ENCODE measurements around the gene SULT1C2. TPM values are rescaled to one million over a fixed set of nuclear protein-coding genes. Genes with fewer than 3 reads are reported as not detected.

SULT1C2 gene
- total and polyA plus RNA-seq, 4 donors, result 0.07 to 8.9 (median 0.62) TPM

DNA sequence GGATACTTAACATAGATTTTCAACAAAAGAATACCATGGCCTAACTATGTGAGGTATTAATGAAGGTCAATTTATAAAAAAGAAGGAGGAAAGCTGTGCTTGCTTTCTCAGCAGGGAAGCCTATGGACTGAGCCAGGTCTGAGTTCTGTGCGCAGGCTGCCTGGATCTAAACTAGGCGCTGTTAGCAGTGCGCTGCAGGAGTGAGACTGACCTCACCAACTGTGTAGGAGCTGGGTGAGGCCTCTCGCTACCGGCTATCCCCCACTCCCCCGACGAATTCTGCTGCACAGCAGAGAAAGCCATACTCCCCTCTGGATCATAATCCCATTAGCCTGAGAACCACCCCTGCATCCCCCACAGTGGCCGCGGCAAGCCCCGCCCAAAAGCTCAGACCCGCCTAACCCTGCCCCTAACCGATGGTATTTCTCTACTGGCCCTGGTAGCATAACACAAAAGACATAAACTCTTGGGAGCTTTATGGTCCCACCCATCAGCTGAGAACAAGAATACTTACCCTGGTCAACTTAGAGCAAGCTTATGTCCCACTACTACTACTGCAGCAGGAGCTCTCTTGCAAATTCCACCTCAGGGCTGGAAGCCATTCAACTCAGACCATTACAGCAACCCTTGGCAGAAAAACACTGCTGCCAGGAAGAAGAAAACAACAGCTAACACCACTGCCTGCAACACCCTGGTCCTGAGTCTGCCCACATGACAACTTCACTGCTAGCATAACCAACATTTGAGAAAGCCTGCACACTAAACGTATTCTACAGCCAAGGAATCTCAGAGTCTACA, 28.0 kb downstream of the SULT1C2 start:
- Histone ChIP-seq H3K27me3 (ENCODE audit: control insufficient read depth in 4 of 4, insufficient read depth in 4 of 4, low read length in 3 of 4) (no peaks in the 10 kb centered on the region), H3K4me1 (ENCODE audit: control insufficient read depth in 4 of 4, insufficient read depth in 4 of 4, low read length in 3 of 4) (no peaks in the 10 kb centered on the region), H3K9me3 (ENCODE audit: control insufficient read depth in 4 of 4, low read length in 3 of 4) (no peaks in the 10 kb centered on the region), H3K36me3 (ENCODE audit: control insufficient read depth in 4 of 4, insufficient read depth in 3 of 4, low read depth in 1 of 4, low read length in 3 of 4) (no peaks in the 10 kb centered on the region), H3K4me3 (ENCODE audit: low read depth in 1 of 3, low read length in 3 of 3) (no peak overlapping the region), H3K9ac (ENCODE audit: low read depth in 1 of 2, low read length in 2 of 2) (no peak overlapping the region), H3K27ac (ENCODE audit: low read depth in 1 of 2, low read length in 2 of 2) (no peak overlapping the region)
- TF ChIP-seq HNF4A (conservative IDR thresholded peaks at IDR 0.05) (no peak), YY1 (IDR thresholded peaks at IDR 0.05) (no peak), REST (IDR thresholded peaks at IDR 0.05) (no peak), GABPA (IDR thresholded peaks at IDR 0.05 in 1 of 2, conservative IDR thresholded peaks at IDR 0.05 in 1 of 2) (no peak), NR2F2 (IDR thresholded peaks at IDR 0.05) (no peak), TAF1 (conservative IDR thresholded peaks at IDR 0.05) (no peak), SP1 (IDR thresholded peaks at IDR 0.05) (no peak), ZBTB33 (IDR thresholded peaks at IDR 0.05) (no peak), HNF4G (IDR thresholded peaks at IDR 0.05) (no peak), FOXA2 (IDR thresholded peaks at IDR 0.05) (no peak), RAD21 (IDR thresholded peaks at IDR 0.05) (no peak), CTCF (IDR thresholded peaks at IDR 0.05; ENCODE audit: low read depth, low read length, missing input control) (no peak), RXRA (IDR thresholded peaks at IDR 0.05) (no peak), MAX (IDR thresholded peaks at IDR 0.05) (no peak)
- TF ChIP-seq, protein P1, sequence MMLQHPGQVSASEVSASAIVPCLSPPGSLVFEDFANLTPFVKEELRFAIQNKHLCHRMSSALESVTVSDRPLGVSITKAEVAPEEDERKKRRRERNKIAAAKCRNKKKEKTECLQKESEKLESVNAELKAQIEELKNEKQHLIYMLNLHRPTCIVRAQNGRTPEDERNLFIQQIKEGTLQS (IDR thresholded peaks at IDR 0.05), result no peak
- 82% methylated on average over 13 of the region's 13 CpGs for WGBS
- no peak for DNase-seq (ENCODE audit: low spot score)
